Loucy (cell line): Measurements from ENCODE around the gene CNTN5.

ENCODE experiments used
- H2AFZ ChIP-seq: fragments of 200-600 bp; sonication (generic); 2 replicates; pipeline ENCODE4 v1.6.0; 2016; ENCODE audit warnings: antibody characterized with exemption, mild to moderate bottlenecking, low read length, moderate library complexity
- H3F3A ChIP-seq: fragments of 200-600 bp; 2 replicates; pipeline ENCODE4 v1.6.0; 2016; ENCODE audit warnings: antibody characterized with exemption, low read depth, mild to moderate bottlenecking
- H3K27me3 ChIP-seq: fragments of 200-600 bp; sonication (generic); 2 replicates; pipeline ENCODE4 v1.6.1; 2014; ENCODE audit warnings: low read length, mild to moderate bottlenecking; ENCODE audit not compliant: insufficient read depth, poor library complexity, severe bottlenecking
- H3K36me3 ChIP-seq: fragments of 200-600 bp; sonication (generic); 2 replicates; pipeline ENCODE4 v1.6.1; 2016; ENCODE audit warnings: low read length; ENCODE audit not compliant: insufficient read depth
- H3K4me1 ChIP-seq: fragments of 200-600 bp; sonication (generic); 2 replicates; pipeline ENCODE4 v1.5.1; 2014; ENCODE audit warnings: low read length, mild to moderate bottlenecking; ENCODE audit not compliant: insufficient read depth, poor library complexity, severe bottlenecking
- H3K4me2 ChIP-seq: fragments of 200-600 bp; sonication (generic); 2 replicates; pipeline ENCODE4 v1.6.0; 2014; ENCODE audit warnings: antibody characterized with exemption, low read length, low read depth, mild to moderate bottlenecking; ENCODE audit not compliant: poor library complexity, severe bottlenecking
- H3K4me3 ChIP-seq: fragments of 200-600 bp; sonication (generic); 2 replicates; pipeline ENCODE4 v1.5.1; 2014; ENCODE audit warnings: low read length, mild to moderate bottlenecking, mixed read lengths; ENCODE audit not compliant: poor library complexity, severe bottlenecking
- H3K79me2 ChIP-seq: fragments of 200-600 bp; sonication (generic); 2 replicates; pipeline ENCODE4 v1.6.1; 2014; ENCODE audit warnings: low read length; ENCODE audit not compliant: insufficient read depth
- H3K9ac ChIP-seq: fragments of 200-600 bp; sonication (generic); 2 replicates; pipeline ENCODE4 v1.6.0; 2014; ENCODE audit warnings: mild to moderate bottlenecking, low read depth, low read length, moderate library complexity; ENCODE audit not compliant: poor library complexity, severe bottlenecking
- H3K9me2 ChIP-seq: fragments of 200-600 bp; sonication (generic); replicated peaks from 2 replicates; pipeline ENCODE4 v1.6.1; 2016; ENCODE audit warnings: low read depth, low read length, mixed read lengths
- H3K9me3 ChIP-seq: fragments of 200-600 bp; sonication (generic); 2 replicates; pipeline ENCODE4 v1.6.1; 2014; ENCODE audit warnings: mild to moderate bottlenecking, antibody characterized with exemption, low read length, low read depth; ENCODE audit not compliant: insufficient read depth
- H4K20me1 ChIP-seq: fragments of 200-600 bp; sonication (generic); 2 replicates; pipeline ENCODE4 v1.6.0; 2014; ENCODE audit warnings: antibody characterized with exemption, low read length, mild to moderate bottlenecking; ENCODE audit not compliant: insufficient read depth, poor library complexity, severe bottlenecking
- EZH2phosphoT487 ChIP-seq: fragments of 200-600 bp; IDR thresholded peaks from 2 replicates; pipeline ENCODE4 v1.6.1; 2018; ENCODE audit warnings: antibody characterized with exemption, mild to moderate bottlenecking, moderate library complexity, borderline replicate concordance
- TF ChIP-seq, protein P1 (sequence below): fragments of 200-600 bp; sonication (generic); conservative IDR thresholded peaks from 2 replicates; pipeline ENCODE4 v1.5.1; 2014; ENCODE audit warnings: mild to moderate bottlenecking, antibody characterized with exemption, low read length

The CNTN5 gene

DNA sequence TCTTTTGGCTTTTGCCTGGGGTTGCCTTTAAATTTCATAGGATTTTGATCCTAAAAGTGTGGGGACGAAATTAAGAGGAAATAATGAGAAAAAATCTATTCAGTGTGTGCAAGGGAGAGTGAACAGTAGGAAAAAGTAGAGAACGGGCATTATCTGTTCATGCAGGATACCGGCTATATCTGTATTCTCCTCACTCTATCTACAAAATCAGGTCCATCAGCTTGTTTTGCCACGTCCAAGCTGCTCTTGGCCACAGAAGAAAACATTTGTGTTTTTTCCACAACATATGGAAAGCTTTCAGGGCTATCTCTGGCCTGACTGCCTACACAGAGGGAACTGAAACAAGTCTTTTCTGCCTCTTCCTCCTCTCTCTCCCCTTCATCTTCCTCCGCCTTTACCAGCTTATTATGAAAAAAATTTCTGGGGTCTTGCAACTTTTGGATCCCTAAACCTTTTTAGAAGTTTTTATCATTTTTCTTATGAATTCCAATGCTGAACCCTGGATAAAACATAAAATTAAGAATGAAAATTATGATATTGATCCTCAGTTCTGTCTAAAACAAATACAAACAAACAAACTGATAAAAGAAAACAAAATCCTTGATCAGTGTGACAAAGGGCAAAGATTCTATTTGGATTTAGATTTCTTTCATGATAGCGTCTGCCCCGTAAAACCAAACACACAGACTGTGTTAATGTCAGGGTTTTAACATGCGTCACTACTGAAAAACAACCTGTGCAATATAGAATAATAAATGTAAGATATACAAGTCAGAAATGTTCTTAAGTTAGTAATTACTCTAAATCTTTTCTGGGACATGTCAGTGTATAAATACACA, 219.7 kb downstream of the CNTN5 start:
- H4K20me1 ChIP-seq, result no peaks in the 10 kb centered on the region
- H3K9ac ChIP-seq, result no peak overlapping the region
- no peaks in the 10 kb centered on the region for H3K9me3 ChIP-seq
- H3K4me2 ChIP-seq, result no peak overlapping the region
- no peaks in the 10 kb centered on the region for H3K4me1 ChIP-seq
- TF ChIP-seq EZH2phosphoT487, result no peak
- TF ChIP-seq, protein P1, sequence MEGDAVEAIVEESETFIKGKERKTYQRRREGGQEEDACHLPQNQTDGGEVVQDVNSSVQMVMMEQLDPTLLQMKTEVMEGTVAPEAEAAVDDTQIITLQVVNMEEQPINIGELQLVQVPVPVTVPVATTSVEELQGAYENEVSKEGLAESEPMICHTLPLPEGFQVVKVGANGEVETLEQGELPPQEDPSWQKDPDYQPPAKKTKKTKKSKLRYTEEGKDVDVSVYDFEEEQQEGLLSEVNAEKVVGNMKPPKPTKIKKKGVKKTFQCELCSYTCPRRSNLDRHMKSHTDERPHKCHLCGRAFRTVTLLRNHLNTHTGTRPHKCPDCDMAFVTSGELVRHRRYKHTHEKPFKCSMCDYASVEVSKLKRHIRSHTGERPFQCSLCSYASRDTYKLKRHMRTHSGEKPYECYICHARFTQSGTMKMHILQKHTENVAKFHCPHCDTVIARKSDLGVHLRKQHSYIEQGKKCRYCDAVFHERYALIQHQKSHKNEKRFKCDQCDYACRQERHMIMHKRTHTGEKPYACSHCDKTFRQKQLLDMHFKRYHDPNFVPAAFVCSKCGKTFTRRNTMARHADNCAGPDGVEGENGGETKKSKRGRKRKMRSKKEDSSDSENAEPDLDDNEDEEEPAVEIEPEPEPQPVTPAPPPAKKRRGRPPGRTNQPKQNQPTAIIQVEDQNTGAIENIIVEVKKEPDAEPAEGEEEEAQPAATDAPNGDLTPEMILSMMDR, result no peak
- H2AFZ ChIP-seq, result no peak overlapping the region
- H3K27me3 ChIP-seq, result no peaks in the 10 kb centered on the region
- no peaks in the 10 kb centered on the region for H3K9me2 ChIP-seq
- H3K36me3 ChIP-seq, result no peaks in the 10 kb centered on the region
- no peaks in the 10 kb centered on the region for H3F3A ChIP-seq
- no peak overlapping the region for H3K4me3 ChIP-seq
- no peaks in the 10 kb centered on the region for H3K79me2 ChIP-seq

DNA sequence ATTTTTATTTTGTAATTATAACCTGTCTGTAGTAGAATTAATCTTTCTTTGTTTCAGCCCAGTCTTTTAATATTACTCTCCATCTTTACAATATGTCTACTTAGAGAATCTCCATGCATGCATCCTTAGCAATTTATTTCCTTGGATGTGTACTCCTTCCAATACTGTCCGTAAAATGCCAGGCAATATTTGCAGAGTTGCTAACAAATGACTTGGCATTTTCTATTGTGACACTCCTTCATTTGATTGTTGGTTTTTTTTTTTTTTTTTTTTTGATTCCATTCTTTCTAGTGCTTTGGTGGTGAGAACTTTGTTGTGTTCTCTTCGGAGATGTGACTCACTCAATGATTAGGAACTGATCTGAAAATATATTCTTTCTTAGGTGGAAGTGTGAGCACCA, 220.3 kb downstream of the CNTN5 start:
- H3K27me3 ChIP-seq, result no peaks in the 10 kb centered on the region
- no peak overlapping the region for H2AFZ ChIP-seq
- no peak overlapping the region for H3K4me2 ChIP-seq
- H3F3A ChIP-seq, result no peaks in the 10 kb centered on the region
- H4K20me1 ChIP-seq, result no peaks in the 10 kb centered on the region
- H3K9me3 ChIP-seq, result no peaks in the 10 kb centered on the region
- H3K36me3 ChIP-seq, result no peaks in the 10 kb centered on the region
- no peaks in the 10 kb centered on the region for H3K79me2 ChIP-seq
- H3K4me3 ChIP-seq, result no peak overlapping the region
- no peaks in the 10 kb centered on the region for H3K4me1 ChIP-seq
- no peak overlapping the region for H3K9ac ChIP-seq
- no peak for TF ChIP-seq EZH2phosphoT487
- TF ChIP-seq, protein P1, result no peak
- H3K9me2 ChIP-seq, result no peaks in the 10 kb centered on the region

DNA sequence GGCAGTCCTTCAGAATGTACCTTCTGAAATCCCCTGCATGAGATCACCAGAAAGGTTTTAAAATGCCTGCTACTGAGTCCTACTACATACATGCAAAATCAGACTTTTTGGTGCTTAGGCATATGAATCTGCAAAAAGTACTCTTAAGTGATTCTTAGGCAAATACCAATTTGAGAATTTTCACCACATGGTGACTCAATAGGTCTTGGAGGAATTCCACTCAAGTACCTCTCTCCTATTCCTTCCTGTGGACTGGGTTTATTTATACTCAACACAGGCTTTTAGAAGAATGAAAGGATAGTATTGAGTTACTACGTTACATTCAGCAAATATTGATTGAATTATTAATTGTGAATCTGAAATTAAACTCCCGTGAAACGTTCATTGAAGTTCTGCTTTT, 223.9 kb downstream of the CNTN5 start:
- no peaks in the 10 kb centered on the region for H3K27me3 ChIP-seq
- no peaks in the 10 kb centered on the region for H4K20me1 ChIP-seq
- no peak overlapping the region for H3K4me2 ChIP-seq
- H2AFZ ChIP-seq, result no peak overlapping the region
- H3K9me3 ChIP-seq, result no peaks in the 10 kb centered on the region
- no peaks in the 10 kb centered on the region for H3K9me2 ChIP-seq
- TF ChIP-seq EZH2phosphoT487, result no peak
- TF ChIP-seq, protein P1, result no peak
- H3K79me2 ChIP-seq, result no peaks in the 10 kb centered on the region
- H3K4me1 ChIP-seq, result no peaks in the 10 kb centered on the region
- H3K9ac ChIP-seq, result no peak overlapping the region
- H3K4me3 ChIP-seq, result no peak overlapping the region
- H3F3A ChIP-seq, result no peaks in the 10 kb centered on the region
- H3K36me3 ChIP-seq, result no peaks in the 10 kb centered on the region
